ENCODE measurements around the gene POLR1H.
"Not testable (repeated sequence)": the region's sequence is repeated elsewhere in the genome, so short reads cannot be mapped to it uniquely, and the experiment has no call there.

POLR1H gene, protein sequence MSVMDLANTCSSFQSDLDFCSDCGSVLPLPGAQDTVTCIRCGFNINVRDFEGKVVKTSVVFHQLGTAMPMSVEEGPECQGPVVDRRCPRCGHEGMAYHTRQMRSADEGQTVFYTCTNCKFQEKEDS

GRCh38 chr6:30061092-30061857, at the start of gene POLR1H:
Gene POLR1H (plus strand): TSS chr6:30061265. CDS start chr6:30061525, 260 bp downstream.
- DNase-seq = peak; percentile 86

DNA sequence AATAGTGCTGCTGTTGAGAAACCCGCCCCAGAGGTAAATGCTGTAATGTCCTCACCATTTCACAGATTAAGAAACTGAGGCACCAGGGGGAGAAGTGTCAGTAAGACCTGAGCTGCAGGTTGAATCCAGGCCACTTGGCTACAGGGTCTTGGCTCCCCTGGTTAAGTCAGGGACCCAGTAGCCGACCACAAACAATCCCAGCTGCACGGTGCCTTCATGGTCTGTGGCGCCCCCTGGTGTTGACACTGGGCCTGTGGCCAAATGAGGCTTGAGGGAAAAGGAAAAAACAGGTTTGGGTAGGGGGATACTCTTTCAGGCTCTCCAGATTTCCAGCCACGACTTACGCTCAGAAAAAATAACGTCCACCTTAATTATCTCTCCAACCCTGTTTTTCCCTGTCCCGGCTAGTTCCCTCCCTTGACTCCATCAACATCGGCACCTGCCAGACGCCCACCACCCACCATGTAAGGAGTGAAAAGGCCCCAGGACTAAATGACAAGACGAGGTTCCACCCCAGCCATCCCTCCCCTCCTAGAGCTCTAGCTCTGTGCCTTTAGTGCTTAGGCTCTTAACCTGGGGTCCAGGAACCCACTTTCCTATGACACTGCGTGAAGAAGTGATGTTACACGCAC, 47.7 kb upstream of the POLR1H start:
- peak; percentile 5 for DNase-seq

GRCh38 chr6:30019819-30020218, 41.2 kb upstream of the POLR1H start:
- DNase-seq = no peak

DNA sequence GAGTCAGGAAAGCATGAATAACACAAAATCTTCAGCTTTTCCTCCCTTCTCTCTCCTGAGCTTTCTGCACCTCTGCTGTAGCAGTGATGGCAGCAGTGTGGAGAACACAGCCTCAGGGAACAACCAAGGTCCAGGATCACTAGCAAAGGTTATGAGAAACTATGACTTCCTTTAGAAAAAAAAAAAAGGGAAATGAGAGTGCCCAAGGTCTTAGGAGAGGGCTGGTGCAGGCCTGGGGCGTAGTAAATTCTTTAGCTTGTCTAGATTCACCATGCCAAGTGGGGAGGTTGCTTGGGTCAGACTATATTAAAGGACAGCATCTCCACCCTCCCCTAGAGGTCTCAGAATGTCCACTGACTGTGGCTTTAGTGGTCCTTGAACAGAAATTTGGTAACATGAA, 40.4 kb upstream of the POLR1H start:
- DNase-seq = no peak

DNA sequence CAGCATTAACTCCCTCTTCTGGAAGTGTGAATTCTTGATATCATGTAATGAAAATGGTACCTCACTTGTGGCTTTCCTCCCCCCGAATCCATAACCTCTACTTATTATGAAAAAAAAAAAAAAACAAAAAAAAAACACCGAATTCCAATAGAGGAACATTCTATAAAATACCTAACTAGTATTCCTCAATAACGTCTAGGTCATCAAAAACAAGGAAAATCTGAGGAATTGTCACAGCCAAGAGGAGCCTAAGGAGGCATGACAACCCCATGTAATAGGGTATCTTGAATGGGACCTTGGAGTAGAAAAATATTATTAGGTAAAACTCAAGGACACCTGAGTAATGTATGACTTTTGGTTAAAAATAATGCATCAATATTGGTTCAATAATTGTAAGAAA, 38.9 kb upstream of the POLR1H start:
- DNase-seq = no peak

DNA sequence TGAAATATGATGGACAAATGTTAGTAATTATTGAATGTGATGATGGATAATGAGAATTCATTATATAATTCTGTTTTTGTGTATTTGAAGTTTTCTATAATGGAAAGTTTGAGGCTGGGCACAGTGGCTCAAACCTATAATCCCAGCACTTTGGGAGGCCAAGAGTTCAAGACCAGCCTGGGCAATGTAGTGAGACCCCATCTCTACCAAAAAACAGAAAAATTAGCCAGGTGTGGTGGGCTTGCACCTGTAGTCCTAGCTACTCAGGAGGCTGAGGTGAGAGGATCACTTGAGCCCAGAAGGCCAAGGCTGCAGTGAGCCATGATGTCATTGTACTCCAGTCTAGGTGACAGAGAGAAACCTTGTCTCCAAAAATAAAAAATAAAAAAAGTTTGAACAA, 38.4 kb upstream of the POLR1H start:
- not testable (repeated sequence) for DNase-seq

DNA sequence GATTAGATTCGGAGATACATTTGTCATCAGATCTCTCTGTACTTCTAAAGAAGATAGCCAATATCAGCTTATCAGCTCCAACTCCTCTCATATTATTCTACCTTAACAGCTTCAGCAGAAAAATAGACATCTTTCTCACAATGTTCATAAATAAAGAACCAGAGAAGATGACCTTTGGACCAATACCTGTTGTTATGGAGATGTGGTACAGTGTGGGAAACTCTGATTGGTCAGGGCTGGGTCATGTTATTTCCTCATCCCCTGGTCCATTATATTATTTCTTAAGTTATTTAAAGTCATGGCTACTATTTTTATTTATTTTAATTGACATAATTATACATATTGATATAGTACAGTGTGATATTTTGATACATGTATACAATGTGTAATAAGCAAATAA, 35.9 kb upstream of the POLR1H start:
- no peak for DNase-seq

DNA sequence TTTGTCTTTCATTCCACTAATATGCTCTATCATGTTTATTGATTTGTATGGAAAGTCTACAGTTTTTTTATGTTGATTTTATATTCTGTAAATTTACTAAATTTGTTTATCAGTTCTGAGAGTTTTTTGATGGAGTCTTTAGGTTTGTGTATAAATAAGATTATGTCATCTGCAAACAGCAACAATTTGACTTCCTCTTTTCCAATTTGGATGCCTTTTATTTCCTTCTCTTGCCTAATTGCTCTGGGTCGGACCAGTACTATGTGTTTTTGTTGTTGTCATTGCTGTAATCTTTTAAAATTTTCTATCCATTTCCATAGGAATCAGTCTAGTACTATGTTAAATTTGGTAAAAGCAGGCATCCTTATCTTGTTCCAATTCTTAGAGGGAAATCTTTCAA, 31.5 kb upstream of the POLR1H start:
- no peak for DNase-seq

DNA sequence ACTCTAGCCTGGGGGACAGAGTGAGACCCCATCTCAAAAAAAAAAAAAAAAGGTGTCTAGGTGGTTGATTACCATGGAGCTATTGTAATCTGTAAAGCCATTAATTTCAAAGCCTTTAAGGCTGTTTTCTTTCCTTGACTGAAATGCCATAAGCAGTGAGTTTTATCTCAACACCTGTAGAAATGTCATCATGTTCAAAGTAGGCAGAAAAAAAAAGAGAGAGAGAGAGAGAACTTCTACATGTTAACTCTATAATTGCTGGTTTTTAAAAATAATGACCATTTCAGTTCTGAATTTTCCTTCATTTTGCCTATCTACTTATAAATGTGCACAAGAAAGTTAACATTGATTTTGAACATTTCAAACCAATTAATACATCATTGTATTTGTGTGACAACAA, 29.7 kb upstream of the POLR1H start:
- no peak for DNase-seq

DNA sequence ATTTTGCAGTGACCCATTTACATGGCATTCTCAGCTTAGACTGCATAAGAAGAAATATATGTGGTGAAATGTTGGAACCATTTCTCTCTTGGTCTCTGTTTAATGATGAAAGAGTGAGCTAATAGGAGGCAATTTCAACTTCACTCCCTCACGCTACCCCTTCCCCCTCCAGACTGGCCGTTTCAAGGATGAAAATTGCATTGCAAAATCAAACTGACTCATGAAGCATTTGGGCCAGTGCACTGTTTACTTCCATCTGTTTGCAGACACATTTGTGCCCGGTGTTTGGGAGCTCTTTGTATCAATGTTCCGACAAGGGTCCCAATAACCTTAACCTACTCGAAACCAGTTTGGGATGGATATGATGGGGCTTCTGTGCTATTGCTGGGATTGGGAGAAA, 27.6 kb upstream of the POLR1H start:
- not testable (repeated sequence) for DNase-seq

DNA sequence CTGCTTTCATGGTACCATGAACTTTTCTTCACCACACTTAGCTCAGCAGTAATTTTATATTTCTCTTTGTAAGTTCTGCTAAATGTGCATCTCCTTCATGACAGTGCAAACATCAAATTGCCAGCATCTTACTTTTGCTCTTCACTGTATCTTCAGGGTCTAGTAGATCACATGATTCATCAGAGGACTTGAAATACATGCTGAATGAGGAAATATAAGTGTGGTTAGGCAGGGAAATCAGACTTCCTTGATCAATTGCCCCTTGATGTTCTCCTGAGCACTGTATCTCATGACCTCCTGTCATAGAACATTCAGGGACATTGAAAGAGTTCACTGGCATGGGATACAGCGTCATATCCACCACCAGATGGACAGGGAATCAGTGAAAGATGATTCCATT, 25.3 kb upstream of the POLR1H start:
- no peak for DNase-seq

GRCh38 chr6:30037182-30037788, 23.8 kb upstream of the POLR1H start:
- no peak for DNase-seq

DNA sequence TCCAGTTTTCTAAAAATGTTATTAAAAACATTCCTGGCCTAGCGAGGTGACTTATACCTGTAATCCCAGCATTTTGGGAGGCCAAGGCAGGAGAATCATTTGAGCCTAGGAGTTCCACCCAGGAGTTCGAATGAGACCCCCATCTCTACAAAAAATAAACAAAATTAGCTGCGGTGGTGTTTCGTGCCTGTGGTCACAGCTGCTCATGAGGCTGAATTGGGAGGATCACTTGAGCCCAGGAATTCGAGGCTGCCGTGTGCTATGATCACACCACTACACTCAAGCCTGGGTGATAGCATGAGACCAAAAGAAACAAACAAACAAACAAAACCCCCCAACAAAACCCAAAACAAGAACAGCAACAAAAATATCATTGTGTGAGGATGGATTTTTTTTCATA, 19.8 kb upstream of the POLR1H start:
- no peak for DNase-seq

DNA sequence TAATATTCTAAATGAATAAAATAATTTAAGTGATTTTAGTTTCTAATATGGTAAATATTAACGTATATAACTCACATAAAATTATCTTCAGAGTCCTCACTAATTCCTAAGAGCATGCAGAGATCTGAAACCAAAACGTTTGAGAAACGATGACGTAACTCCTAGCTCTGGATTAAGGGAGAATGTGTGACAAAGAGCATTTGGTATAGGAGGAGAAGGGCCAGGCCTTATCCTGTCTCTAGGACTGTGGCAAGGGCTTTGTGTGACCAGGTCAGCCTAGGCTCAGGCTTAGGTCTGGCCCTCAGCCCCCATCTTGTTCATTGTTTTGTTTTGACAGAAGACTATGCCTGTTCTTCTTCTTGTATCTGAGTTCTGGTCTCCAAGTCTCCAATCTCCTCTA, 19.2 kb upstream of the POLR1H start:
- no peak for DNase-seq

- no peak for DNase-seq
Measured at GRCh38 chr6:30042476-30042875, 18.6 kb upstream of the POLR1H start.

DNA sequence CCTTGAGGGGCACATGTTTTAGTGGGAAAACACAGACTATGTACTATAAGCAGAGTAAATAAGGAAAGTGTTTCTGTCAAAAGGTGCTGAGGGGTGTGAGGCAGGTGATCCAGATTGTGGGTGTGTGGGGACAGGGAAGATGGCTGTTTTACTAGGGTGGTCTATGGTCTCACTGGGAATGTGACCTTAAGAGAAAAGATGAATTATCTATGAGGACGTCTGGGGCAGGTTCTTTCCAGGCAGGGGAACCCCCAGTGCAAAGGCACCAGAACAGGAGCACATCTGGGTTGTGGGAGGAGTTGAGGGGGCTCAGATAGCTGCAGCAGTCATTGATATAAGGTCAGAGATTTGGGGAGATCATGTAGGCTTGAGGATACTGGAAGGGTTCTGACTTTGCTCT, 18.2 kb upstream of the POLR1H start:
- no peak for DNase-seq

GRCh38 chr6:30043744-30044143, 17.3 kb upstream of the POLR1H start:
- DNase-seq = no peak

DNA sequence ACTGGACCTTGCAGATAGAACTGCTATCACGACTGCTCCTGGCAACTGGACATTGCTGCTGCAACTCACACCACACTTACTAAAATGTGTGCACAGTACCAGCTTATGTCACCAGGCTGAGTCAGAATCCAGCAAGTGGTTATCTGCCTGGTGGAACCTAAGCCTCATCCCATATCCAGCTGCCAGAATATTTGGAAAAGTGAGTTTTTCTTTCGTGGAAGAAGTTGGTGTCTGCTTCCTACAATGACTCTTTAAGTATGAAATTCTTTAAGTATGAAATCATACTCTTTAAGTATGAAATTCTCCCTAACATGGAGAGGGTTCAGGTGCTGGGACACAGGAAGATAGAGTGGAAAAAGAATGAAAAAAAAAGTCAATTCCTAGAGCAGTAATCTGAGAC, 16.4 kb upstream of the POLR1H start:
- no peak for DNase-seq

GRCh38 chr6:30047220-30047619, 13.8 kb upstream of the POLR1H start:
- no peak for DNase-seq

DNA sequence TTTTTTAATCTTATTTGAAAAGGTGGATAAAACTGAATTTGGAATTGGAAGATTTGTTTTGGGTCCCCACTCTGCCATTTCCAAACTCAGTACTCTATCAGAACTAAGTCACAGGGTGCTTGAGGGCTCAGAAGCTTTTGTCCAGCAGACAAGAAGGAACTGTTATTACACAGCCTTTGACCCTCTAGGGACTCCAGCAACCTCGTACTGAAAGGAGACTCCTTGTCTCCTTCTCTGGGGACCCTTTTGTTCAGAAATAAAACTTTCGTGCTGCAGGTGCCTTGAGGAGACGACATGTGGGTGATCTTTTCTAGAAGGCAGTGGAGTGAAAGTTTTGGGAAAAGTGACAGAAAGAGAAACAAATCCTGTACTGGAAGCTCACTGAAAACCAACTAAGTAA, 7.4 kb upstream of the POLR1H start:
- DNase-seq = no peak

- no peak for DNase-seq
Measured at GRCh38 chr6:30055513-30055912, 5.6 kb upstream of the POLR1H start.

GRCh38 chr6:30060606-30061091, 416 bp upstream of the POLR1H start:
- no peak for DNase-seq

- no peak for DNase-seq
Measured at GRCh38 chr6:30061858-30062458, 893 bp downstream of the POLR1H start.
